SK-N-SH (cell line): ENCODE measurements around the gene CEACAM8. TPM values are rescaled to one million over a fixed set of nuclear protein-coding genes. Genes with fewer than 3 reads are reported as not detected.

ENCODE experiments used
- CTCF ChIA-PET: fragments of 300-600, 350-600 bp; formaldehyde crosslinking; extraction: SDS; loops from one replicate; lab custom pipeline; 2021; lab: Yijun Ruan, JAX
- POLR2A ChIA-PET: fragments of 350-600 bp; sonication (Branson Sonifier 250); formaldehyde crosslinking; extraction: SDS; loops from one replicate; lab custom pipeline; 2020; ENCODE audit warnings: antibody characterized with exemption, inconsistent platforms; lab: Yijun Ruan, JAX
- DNase-seq: peaks from one replicate; pipeline ENCODE4 v3.0.0; 2012
- H2AFZ ChIP-seq: fragments of 200-600 bp; sonication (generic); 2 replicates; pipeline ENCODE4 v1.8.1; 2016; ENCODE audit warnings: antibody characterized with exemption, mild to moderate bottlenecking, low read depth
- H3F3A ChIP-seq: fragments of 200-600 bp; sonication (generic); replicated peaks from 2 replicates; pipeline ENCODE3; 2016; ENCODE audit warnings: antibody characterized with exemption, mild to moderate bottlenecking; ENCODE audit not compliant: insufficient read depth
- H3K27ac ChIP-seq, 2 experiments: fragments of 200-500 bp in 1 of 2; fragments of 200-600 bp in 1 of 2; sonication (Bioruptor generic) in 1 of 2; sonication (generic), shearing (Covaris generic) in 1 of 2; 2 replicates each; pipeline versions ENCODE4 v1.5.1 to v1.6.1; 2014 to 2016; ENCODE audit warnings: low read depth in 2 of 2, inconsistent platforms in 1 of 2, low read length in 1 of 2, mild to moderate bottlenecking in 1 of 2, mixed read lengths in 1 of 2
- H3K27me3 ChIP-seq: fragments of 200-600 bp; sonication (generic), shearing (Covaris generic); 2 replicates; pipeline ENCODE4 v1.6.1; 2016; ENCODE audit warnings: mixed run types; ENCODE audit not compliant: insufficient read depth
- H3K36me3 ChIP-seq, 2 experiments: fragments of 200-500 bp in 1 of 2; fragments of 200-600 bp in 1 of 2; sonication (Bioruptor generic) in 1 of 2; sonication (generic) in 1 of 2; replicated peaks in 1 of 2; 2 replicates each; pipeline versions ENCODE3 to v1.5.1; 2014 to 2016; ENCODE audit warnings: low read length in 1 of 2, mild to moderate bottlenecking in 1 of 2; ENCODE audit not compliant: insufficient read depth in 2 of 2, control insufficient read depth in 1 of 2
- H3K4me1 ChIP-seq, 2 experiments: fragments of 200-500 bp in 1 of 2; fragments of 200-600 bp in 1 of 2; sonication (Bioruptor generic) in 1 of 2; sonication (generic), shearing (Covaris generic) in 1 of 2; 2 replicates each; pipeline versions ENCODE4 v1.5.1 to v1.6.1; 2014 to 2016; ENCODE audit warnings: low read depth in 1 of 2, low read length in 1 of 2, mixed run types in 1 of 2; ENCODE audit not compliant: insufficient read depth in 2 of 2, control insufficient read depth in 1 of 2
- H3K4me2 ChIP-seq: fragments of 200-600 bp; sonication (generic), shearing (Covaris generic); 2 replicates; pipeline ENCODE4 v1.6.1; 2017; ENCODE audit warnings: mixed run types
- H3K4me3 ChIP-seq, 2 experiments: fragments of 200-500 bp in 1 of 2; fragments of 200-600 bp in 1 of 2; sonication (Bioruptor generic) in 1 of 2; sonication (generic), shearing (Covaris generic) in 1 of 2; 2 replicates each; pipeline versions ENCODE4 v1.5.1 to v1.8.1; 2014 to 2016; ENCODE audit warnings: low read depth in 2 of 2, inconsistent platforms in 1 of 2, low read length in 1 of 2, mild to moderate bottlenecking in 1 of 2, mixed read lengths in 1 of 2, moderate library complexity in 1 of 2
- H3K79me2 ChIP-seq: fragments of 200-600 bp; sonication (generic); 2 replicates; pipeline ENCODE4 v1.8.1; 2017; ENCODE audit warnings: mild to moderate bottlenecking; ENCODE audit not compliant: insufficient read depth
- H3K9ac ChIP-seq: fragments of 200-600 bp; sonication (generic); 2 replicates; pipeline ENCODE4 v1.6.1; 2017; ENCODE audit warnings: mixed run types
- H3K9me2 ChIP-seq: fragments of 200-600 bp; sonication (generic); 2 replicates; pipeline ENCODE4 v1.6.1; 2017; ENCODE audit warnings: mixed run types
- H3K9me3 ChIP-seq: fragments of 200-600 bp; sonication (generic); 2 replicates; pipeline ENCODE4 v1.6.1; 2017; ENCODE audit warnings: mixed run types, mild to moderate bottlenecking, moderate library complexity
- H4K20me1 ChIP-seq: fragments of 200-600 bp; sonication (generic); 2 replicates; pipeline ENCODE4 v1.6.1; 2017; ENCODE audit warnings: mild to moderate bottlenecking, mixed run types; ENCODE audit not compliant: insufficient read depth
- CTCF ChIP-seq: fragments of 200-600 bp; sonication (generic); IDR thresholded peaks from 2 replicates; pipeline ENCODE4 v1.6.1; 2017; ENCODE audit warnings: antibody characterized with exemption, mild to moderate bottlenecking, moderate library complexity
- FOXJ3 ChIP-seq: sonication (generic); formaldehyde crosslinking; IDR thresholded peaks from 2 replicates; pipeline ENCODE4 v1.5.1; 2020; ENCODE audit warnings: mild to moderate bottlenecking, missing genetic modification reagents
- GATA2 ChIP-seq: sonication (generic); formaldehyde crosslinking; IDR thresholded peaks from 2 replicates; pipeline ENCODE4 v1.5.0; 2020; ENCODE audit warnings: mild to moderate bottlenecking, missing genetic modification reagents
- RAD21 ChIP-seq: IDR thresholded peaks from 2 replicates; pipeline ENCODE4 v1.6.1; 2012; ENCODE audit warnings: mild to moderate bottlenecking, low read length
- RXRA ChIP-seq: IDR thresholded peaks from 2 replicates; pipeline ENCODE4 v1.4.0; 2012; ENCODE audit warnings: low read depth, mild to moderate bottlenecking, borderline replicate concordance
- SMC3 ChIP-seq: IDR thresholded peaks from 2 replicates; pipeline ENCODE4 v1.6.1; 2012; ENCODE audit warnings: low read depth, low read length, improper control_type of control experiment
- ZBTB33 ChIP-seq: IDR thresholded peaks from 2 replicates; pipeline ENCODE4 v1.4.0; 2012; ENCODE audit warnings: low read depth, borderline replicate concordance
- WGBS: methylation state at CpG from one replicate; pipeline ENCODE4 v1.1.6; 2017; ENCODE audit warnings: low lambda C conversion rate; 5-methylcytosine and 5-hydroxymethylcytosine counted together
- polyA plus RNA-seq, 3 experiments: library from polyadenylated mRNA; depleted of rRNA; stranded (reverse); fragments of >200 nt; gene quantifications; 2 replicates each; pipeline ENCODE4 v1.2.3, GENCODE V29; 2012

The CEACAM8 gene
- polyA plus RNA-seq, 1 of the 3 experiments (the other 2 are of a cell fraction): not detected

- no peak for TF ChIP-seq ZBTB33
- no peak for TF ChIP-seq RXRA
- no peak for TF ChIP-seq RAD21
- TF ChIP-seq, all 33 proteins: peak for 0
Measured at GRCh38 chr19:42568006-42568405, 26.7 kb downstream of the CEACAM8 start (continued).

- H3K27me3 ChIP-seq: peaks cover 29% of the 10 kb centered on the region
- 29% methylated on average over 4 of the region's 4 CpGs for WGBS
Measured at GRCh38 chr19:42567567-42567966, 27.2 kb downstream of the CEACAM8 start.

GRCh38 chr19:42563352-42564210 is 31.1 kb downstream of the CEACAM8 start:
- POLR2A ChIA-PET: no interaction called here
- WGBS: 7% methylated on average over 7 of the region's 7 CpGs
- CTCF ChIA-PET: interaction anchor here (0.6 to 1.9 kb wide), 13 partner anchors 9 to 113 kb away, joined by 3 to 9 read pairs (median 4); no protein-coding TSS in a partner anchor

More at GRCh38 chr19:42567567-42567966, 27.2 kb downstream of the CEACAM8 start:
- H4K20me1 ChIP-seq: no peaks in the 10 kb centered on the region
- H3K4me3 ChIP-seq: no peak overlapping the region
- H3K79me2 ChIP-seq: no peaks in the 10 kb centered on the region
- DNase-seq: no peak
- TF ChIP-seq SMC3 (no peak), GATA2 (no peak)
- H3K9me2 ChIP-seq: no peaks in the 10 kb centered on the region
- H3K36me3 ChIP-seq: no peaks in the 10 kb centered on the region
- no peaks in the 10 kb centered on the region for H3K4me1 ChIP-seq
- H3K9ac ChIP-seq: no peak overlapping the region
- H3K9me3 ChIP-seq: no peaks in the 10 kb centered on the region
- H3K4me2 ChIP-seq: no peak overlapping the region
- ChIA-PET CTCF (interaction anchor here (0.6 to 2.7 kb wide), 5 partner anchors 10 to 117 kb away, joined by 3 to 18 read pairs (median 4); no protein-coding TSS in a partner anchor), POLR2A (no interaction called here)
- no peak overlapping the region for H3K27ac ChIP-seq
- no peak overlapping the region for H2AFZ ChIP-seq
- H3F3A ChIP-seq: no peaks in the 10 kb centered on the region

More at GRCh38 chr19:42563352-42564210, 31.1 kb downstream of the CEACAM8 start:
- H3K4me2 ChIP-seq: no peak overlapping the region
- H3K9me2 ChIP-seq: no peaks in the 10 kb centered on the region
- H3F3A ChIP-seq: no peaks in the 10 kb centered on the region
- no peak overlapping the region for H2AFZ ChIP-seq
- H3K27me3 ChIP-seq: peaks cover 15% of the 10 kb centered on the region; the same call in 1 of the 2 replicates
- no peak overlapping the region for H3K27ac ChIP-seq
- peak; percentile 63 for DNase-seq
- no peaks in the 10 kb centered on the region for H3K36me3 ChIP-seq
- H4K20me1 ChIP-seq: no peaks in the 10 kb centered on the region
- H3K4me3 ChIP-seq: no peak overlapping the region
- H3K4me1 ChIP-seq: no peaks in the 10 kb centered on the region
- peak; percentile 46; the same call in 1 of the 2 replicates for TF ChIP-seq SMC3
- TF ChIP-seq FOXJ3: no peak
- peak; percentile 67 for TF ChIP-seq CTCF
- peak; percentile 55 for TF ChIP-seq RAD21
- H3K79me2 ChIP-seq: no peaks in the 10 kb centered on the region
- no peaks in the 10 kb centered on the region for H3K9me3 ChIP-seq
- no peak overlapping the region for H3K9ac ChIP-seq
